PC-3 (cell line): ENCODE data around the gene KDM3A.

Source experiments
- EZH2 ChIP-seq: fragments of 300-600 bp; sonication (generic); IDR thresholded peaks from one replicate; pipeline ENCODE4 v1.6.1; 2017; ENCODE audit warnings: antibody characterized with exemption, mild to moderate bottlenecking, low read length; ENCODE audit not compliant: unreplicated experiment
- EZH2phosphoT487 ChIP-seq: fragments of 300-600 bp; sonication (generic); IDR thresholded peaks from 2 replicates; pipeline ENCODE4 v1.6.1; 2018; ENCODE audit warnings: mild to moderate bottlenecking, antibody characterized with exemption, low read length, borderline replicate concordance
- TF ChIP-seq, protein P1 (sequence below): fragments of 300-600 bp; sonication (generic); conservative IDR thresholded peaks from 2 replicates; pipeline ENCODE4 v1.5.1; 2017; ENCODE audit warnings: antibody characterized with exemption, low read depth, mild to moderate bottlenecking, low read length

DNA sequence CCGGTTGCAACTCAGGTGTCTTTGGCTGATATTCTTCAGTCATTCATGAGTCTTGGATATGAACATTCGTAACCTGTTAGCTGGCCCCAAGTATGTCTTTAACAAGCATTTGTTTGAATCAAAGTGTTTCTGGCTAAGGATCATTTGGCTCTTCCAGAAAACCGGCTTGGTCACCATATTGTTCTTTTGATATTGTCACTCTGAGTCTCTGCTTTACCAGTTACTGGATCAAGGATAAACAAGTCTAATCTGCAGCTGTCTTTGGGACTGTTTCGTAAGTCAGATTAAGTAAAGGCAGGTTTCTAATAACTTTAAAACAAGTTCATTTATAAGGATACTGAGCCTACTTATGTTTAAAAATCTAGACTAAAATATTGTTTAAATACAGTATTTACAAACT, 49.1 kb downstream of the KDM3A start:
- TF ChIP-seq, protein P1, sequence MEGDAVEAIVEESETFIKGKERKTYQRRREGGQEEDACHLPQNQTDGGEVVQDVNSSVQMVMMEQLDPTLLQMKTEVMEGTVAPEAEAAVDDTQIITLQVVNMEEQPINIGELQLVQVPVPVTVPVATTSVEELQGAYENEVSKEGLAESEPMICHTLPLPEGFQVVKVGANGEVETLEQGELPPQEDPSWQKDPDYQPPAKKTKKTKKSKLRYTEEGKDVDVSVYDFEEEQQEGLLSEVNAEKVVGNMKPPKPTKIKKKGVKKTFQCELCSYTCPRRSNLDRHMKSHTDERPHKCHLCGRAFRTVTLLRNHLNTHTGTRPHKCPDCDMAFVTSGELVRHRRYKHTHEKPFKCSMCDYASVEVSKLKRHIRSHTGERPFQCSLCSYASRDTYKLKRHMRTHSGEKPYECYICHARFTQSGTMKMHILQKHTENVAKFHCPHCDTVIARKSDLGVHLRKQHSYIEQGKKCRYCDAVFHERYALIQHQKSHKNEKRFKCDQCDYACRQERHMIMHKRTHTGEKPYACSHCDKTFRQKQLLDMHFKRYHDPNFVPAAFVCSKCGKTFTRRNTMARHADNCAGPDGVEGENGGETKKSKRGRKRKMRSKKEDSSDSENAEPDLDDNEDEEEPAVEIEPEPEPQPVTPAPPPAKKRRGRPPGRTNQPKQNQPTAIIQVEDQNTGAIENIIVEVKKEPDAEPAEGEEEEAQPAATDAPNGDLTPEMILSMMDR: no peak
- TF ChIP-seq EZH2phosphoT487 (no peak), EZH2 (no peak)
